PC-3 (cell line): ENCODE measurements around the gene TMEM243. TPM values are rescaled to one million over a fixed set of nuclear protein-coding genes. Genes with fewer than 3 reads are reported as not detected.

ENCODE experiments used
- ATAC-seq: fragments of 200-7000 bp; cut with Tn5 transposase; 2 replicates; pipeline ENCODE4 v1.9.1; 2020; ENCODE audit warnings: mild to moderate bottlenecking, moderate library complexity
- BruUV-seq: library from RNA; stranded (reverse); fragments of 400-500 nt; replicated peaks from 2 replicates; lab custom pipeline; 2021; lab: Mats Ljungman, UMichigan
- CTCF ChIA-PET: fragments of 300-600 bp; sonication (Branson Sonifier 250); formaldehyde crosslinking; loops from one replicate; lab custom pipeline; 2022; ENCODE audit warnings: antibody characterized with exemption; lab: Charles Lee
- POLR2A ChIA-PET: fragments of 300-600 bp; sonication (Branson Sonifier 250); formaldehyde crosslinking; loops from one replicate; lab custom pipeline; 2022; ENCODE audit warnings: antibody characterized with exemption; ENCODE audit not compliant: unreplicated experiment; lab: Charles Lee
- DNase-seq: peaks from one replicate; pipeline ENCODE4 v3.0.0-alpha.2; 2015
- H2AFZ ChIP-seq: fragments of 300-600 bp; sonication (generic); 2 replicates; pipeline ENCODE4 v1.6.0; 2016; ENCODE audit warnings: antibody characterized with exemption, low read length
- H3F3A ChIP-seq: fragments of 300-600 bp; sonication (generic); one replicate; pipeline ENCODE4 v1.6.0; 2017; ENCODE audit warnings: antibody characterized with exemption, low read length, control low read depth, mild to moderate bottlenecking; ENCODE audit not compliant: unreplicated experiment
- H3K27ac ChIP-seq: fragments of 300-600 bp; sonication (generic); 2 replicates; pipeline ENCODE4 v1.5.1; 2016; ENCODE audit warnings: mild to moderate bottlenecking, low read length
- H3K27me3 ChIP-seq: fragments of 300-600 bp; sonication (generic); 2 replicates; pipeline ENCODE4 v1.6.1; 2016; ENCODE audit warnings: low read length, mixed read lengths
- H3K36me3 ChIP-seq: fragments of 300-600 bp; sonication (generic); 2 replicates; pipeline ENCODE4 v1.6.1; 2016; ENCODE audit warnings: low read depth, mixed run types, low read length, mixed read lengths
- H3K4me1 ChIP-seq: fragments of 300-600 bp; sonication (generic); 2 replicates; pipeline ENCODE4 v1.5.1; 2016; ENCODE audit warnings: low read length; ENCODE audit not compliant: insufficient read depth
- H3K4me2 ChIP-seq: fragments of 300-600 bp; sonication (generic); 2 replicates; pipeline ENCODE4 v1.6.0; 2016; ENCODE audit warnings: low read length
- H3K4me3 ChIP-seq: fragments of 300-600 bp; sonication (generic); 2 replicates; pipeline ENCODE4 v1.5.1; 2016; ENCODE audit warnings: mild to moderate bottlenecking, low read length, mixed read lengths
- H3K79me2 ChIP-seq: fragments of 300-600 bp; sonication (generic); 2 replicates; pipeline ENCODE4 v1.6.1; 2017; ENCODE audit warnings: low read length, mixed read lengths
- H3K9ac ChIP-seq: fragments of 300-600 bp; sonication (generic); 2 replicates; pipeline ENCODE4 v1.6.0; 2016; ENCODE audit warnings: mild to moderate bottlenecking, low read length
- H3K9me2 ChIP-seq: fragments of 300-600 bp; sonication (generic); replicated peaks from 2 replicates; pipeline ENCODE4 v1.6.1; 2016; ENCODE audit warnings: mixed run types, low read length, mixed read lengths
- H3K9me3 ChIP-seq: fragments of 300-600 bp; sonication (generic); 2 replicates; pipeline ENCODE4 v1.6.1; 2016; ENCODE audit warnings: low read length, mixed read lengths
- H4K20me1 ChIP-seq: fragments of 300-600 bp; sonication (generic); 2 replicates; pipeline ENCODE4 v1.6.1; 2016; ENCODE audit warnings: low read length, mixed read lengths
- CTCF ChIP-seq: fragments of 300-600 bp; sonication (generic); conservative IDR thresholded peaks from 2 replicates; pipeline ENCODE4 v1.5.1; 2017; ENCODE audit warnings: antibody characterized with exemption, low read depth, mild to moderate bottlenecking, low read length
- EZH2 ChIP-seq: fragments of 300-600 bp; sonication (generic); IDR thresholded peaks from one replicate; pipeline ENCODE4 v1.6.1; 2017; ENCODE audit warnings: antibody characterized with exemption, mild to moderate bottlenecking, low read length; ENCODE audit not compliant: unreplicated experiment
- EZH2phosphoT487 ChIP-seq: fragments of 300-600 bp; sonication (generic); IDR thresholded peaks from 2 replicates; pipeline ENCODE4 v1.6.1; 2018; ENCODE audit warnings: mild to moderate bottlenecking, antibody characterized with exemption, low read length, borderline replicate concordance
- intact Hi-C: fragments of 100-400 bp; cut with micrococcal nuclease; formaldehyde crosslinking; loops from 2 replicates; pipeline ENCODE4 v1.9.0; 2023
- total RNA-seq: library from RNA; depleted of rRNA; stranded (reverse); fragments of >200 nt; gene quantifications from 2 replicates; pipeline ENCODE4 v1.2.3, GENCODE V29; 2014

Gene TMEM243
- total RNA-seq, 1 experiment from 2014 or later: 16.6 TPM

GRCh38 chr7:87151002-87151728, 68.4 kb downstream of the TMEM243 start:
- no peaks in the 10 kb centered on the region for H3K9me3 ChIP-seq
- no TSS peak for BruUV-seq
- DNase-seq: no peak
- H3K4me1 ChIP-seq: peaks cover 30% of the 10 kb centered on the region
- TF ChIP-seq CTCF (no peak), EZH2 (no peak), EZH2phosphoT487 (no peak)
- intact Hi-C loops: loop anchor here (5.0 kb wide), 1 partner anchor 86 kb away; no protein-coding TSS in a partner anchor
- no peak for ATAC-seq
- peaks cover 36% of the 10 kb centered on the region for H3K79me2 ChIP-seq
- peak overlapping the region; percentile 95 for H3K9ac ChIP-seq
- H3K27me3 ChIP-seq: no peaks in the 10 kb centered on the region
- no peaks in the 10 kb centered on the region for H3F3A ChIP-seq
- peaks cover 29% of the 10 kb centered on the region for H4K20me1 ChIP-seq
- peak overlapping the region; percentile 88 for H3K4me2 ChIP-seq
- H3K4me3 ChIP-seq: peak overlapping the region; percentile 97
- H3K9me2 ChIP-seq: no peaks in the 10 kb centered on the region
- CTCF ChIA-PET: no interaction called here
- H3K36me3 ChIP-seq: no peaks in the 10 kb centered on the region
- POLR2A ChIA-PET: interaction anchor here (1.0 kb wide), 1 partner anchor 92 kb away, joined by 13 read pairs; the partner anchor contains the start of gene ELAPOR2
- H3K27ac ChIP-seq: peak overlapping the region; percentile 91
- H2AFZ ChIP-seq: peak overlapping the region; percentile 90

GRCh38 chr7:87148332-87148955, 71.1 kb downstream of the TMEM243 start:
- Histone ChIP-seq H3K9ac (no peak overlapping the region), H3K27ac (no peak overlapping the region), H3K9me3 (no peaks in the 10 kb centered on the region), H2AFZ (no peak overlapping the region), H4K20me1 (peaks cover 4% of the 10 kb centered on the region), H3K4me2 (no peak overlapping the region), H3K27me3 (no peaks in the 10 kb centered on the region), H3K79me2 (peaks cover 8% of the 10 kb centered on the region), H3F3A (no peaks in the 10 kb centered on the region), H3K9me2 (no peaks in the 10 kb centered on the region), H3K36me3 (no peaks in the 10 kb centered on the region), H3K4me1 (peaks cover 9% of the 10 kb centered on the region; the same call in 1 of the 2 replicates), H3K4me3 (no peak overlapping the region)
- DNase-seq (peak; percentile 67), ATAC-seq (no peak)
- intact Hi-C loops: loop anchor here (1.0 kb wide), 4 partner anchors 88 to 234 kb away; no protein-coding TSS in a partner anchor
- POLR2A ChIA-PET: interaction anchor here (0.6 kb wide), 1 partner anchor 216 kb away, joined by 3 read pairs; no protein-coding TSS in a partner anchor
- CTCF ChIA-PET: interaction anchor here (0.6 to 1.4 kb wide), 5 partner anchors 27 to 221 kb away, joined by 3 to 4 read pairs (median 3); no protein-coding TSS in a partner anchor
- no peak for TF ChIP-seq EZH2
- no peak for TF ChIP-seq EZH2phosphoT487
- peak; percentile 83 for TF ChIP-seq CTCF
- no TSS peak for BruUV-seq
